Natural killer cell treated with Interleukin-12 subunit alpha and Interleukin-12 subunit beta and Interleukin-15 and Interleukin-18, amount 100 ng/mL, for 72 hours (primary cell): Measurements from ENCODE around the gene NHEJ1. TPM values are rescaled to one million over a fixed set of nuclear protein-coding genes. Genes with fewer than 3 reads are reported as not detected.
A peak's percentile ranks its signal among the peaks of the same experiment; 100 is the strongest.
"Not testable (repeated sequence)": the region's sequence is repeated elsewhere in the genome, so short reads cannot be mapped to it uniquely, and the experiment has no call there.

ENCODE experiments used
- ATAC-seq, 2 donors: fragments of 150-1000 bp; cut with Tn5 transposase in 1 of 2; sonication (Bioruptor Pico), chemical (Tn5 transposase) in 1 of 2; 2 replicates each; pipeline ENCODE4 v1.10.0; 2021
- DNase-seq: peaks from one replicate; pipeline ENCODE4 v3.0.0; 2022; ENCODE audit warnings: low spot score
- H3K27ac Mint-ChIP-seq, 2 donors: 1 replicate in 1 of 2; 2 replicates in 1 of 2; pipeline ENCODE4 v1.8.0; 2022; ENCODE audit warnings: mixed read lengths in 2 of 2, mild to moderate bottlenecking in 1 of 2, moderate library complexity in 1 of 2
- H3K27me3 Mint-ChIP-seq, 2 donors: 1 replicate in 1 of 2; 2 replicates in 1 of 2; pipeline ENCODE4 v1.8.0; 2022; ENCODE audit warnings: mixed read lengths in 2 of 2
- H3K36me3 Mint-ChIP-seq: one replicate; pipeline ENCODE4 v1.8.0; 2022; ENCODE audit warnings: mixed read lengths
- H3K4me1 Mint-ChIP-seq, 2 donors: 1 replicate in 1 of 2; 2 replicates in 1 of 2; pipeline ENCODE4 v1.8.0; 2022; ENCODE audit warnings: low read depth in 2 of 2, mixed read lengths in 2 of 2, mild to moderate bottlenecking in 1 of 2
- H3K4me3 Mint-ChIP-seq: one replicate; pipeline ENCODE4 v1.8.0; 2022; ENCODE audit warnings: mixed read lengths
- H3K9me3 Mint-ChIP-seq: 2 replicates; pipeline ENCODE4 v1.8.0; 2022; ENCODE audit warnings: mixed read lengths
- total RNA-seq, 2 donors: library from RNA; stranded (reverse); gene quantifications; one replicate each; pipeline ENCODE4 v1.2.3, GENCODE V29; 2022

NHEJ1 gene, protein sequence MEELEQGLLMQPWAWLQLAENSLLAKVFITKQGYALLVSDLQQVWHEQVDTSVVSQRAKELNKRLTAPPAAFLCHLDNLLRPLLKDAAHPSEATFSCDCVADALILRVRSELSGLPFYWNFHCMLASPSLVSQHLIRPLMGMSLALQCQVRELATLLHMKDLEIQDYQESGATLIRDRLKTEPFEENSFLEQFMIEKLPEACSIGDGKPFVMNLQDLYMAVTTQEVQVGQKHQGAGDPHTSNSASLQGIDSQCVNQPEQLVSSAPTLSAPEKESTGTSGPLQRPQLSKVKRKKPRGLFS
- 10 to 100 TPM; 17.9 to 18.8 TPM for total RNA-seq

DNA sequence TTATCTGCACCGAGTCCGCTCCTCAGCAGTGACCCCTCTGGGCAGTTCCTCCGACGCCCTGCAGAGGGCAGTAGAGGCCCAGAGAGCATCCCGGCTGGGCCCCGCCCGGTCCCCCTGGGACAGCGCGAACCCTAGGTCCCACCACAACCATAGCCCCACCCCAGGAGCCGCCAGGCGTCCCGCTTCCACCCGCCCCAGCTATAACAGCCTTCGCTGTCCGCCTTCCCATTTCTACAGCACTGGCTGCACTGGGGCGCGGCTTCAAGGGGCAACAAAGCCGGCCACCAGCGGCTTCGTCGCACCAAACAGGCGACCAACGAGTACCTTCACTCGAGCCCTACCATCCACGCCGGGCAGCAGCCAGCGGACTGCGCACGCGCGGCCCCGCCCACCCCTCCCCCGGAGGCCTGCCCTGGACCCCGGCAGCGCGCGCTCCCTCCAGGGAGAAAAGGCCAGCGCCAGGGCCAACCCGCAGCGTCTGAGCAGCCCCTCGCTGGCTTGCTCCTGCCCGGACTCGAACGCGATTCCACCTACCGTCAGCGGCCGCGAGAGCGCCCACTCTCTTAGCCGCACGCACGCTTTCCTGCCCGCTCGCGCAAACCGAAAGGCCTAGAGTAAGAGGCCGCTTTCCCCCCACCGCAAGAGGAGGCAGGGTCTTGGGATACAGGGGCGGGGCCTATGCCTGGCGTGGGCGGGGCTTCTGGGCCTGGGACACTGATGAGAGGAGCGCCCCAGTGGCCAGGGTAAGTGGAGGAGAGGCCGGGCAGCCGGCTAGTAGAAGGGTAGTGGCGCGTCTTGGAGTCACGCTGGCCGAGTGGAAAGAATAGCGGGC, at the start of gene NHEJ1:
Gene NHEJ1, minus strand, starts transcription at position 630 of the 832 bp plus-strand sequence. CDS start 2,453 bp downstream, outside the sequence.
- ATAC-seq = peak; percentile 94
- H3K4me1 Mint-ChIP-seq = peaks cover 15 to 17% of the 10 kb centered on the region in 2 donors
- H3K27me3 Mint-ChIP-seq = no peaks in the 10 kb centered on the region
- peak within 1 kb of the TSS; percentile 82 for H3K4me3 Mint-ChIP-seq
- peak; percentile 95 for DNase-seq
- no peaks in the 10 kb centered on the region for H3K9me3 Mint-ChIP-seq
- peak within 1 kb of the TSS; percentile 73 to 77 for H3K27ac Mint-ChIP-seq
- H3K36me3 Mint-ChIP-seq = peaks cover 11% of the 10 kb centered on the region

DNA sequence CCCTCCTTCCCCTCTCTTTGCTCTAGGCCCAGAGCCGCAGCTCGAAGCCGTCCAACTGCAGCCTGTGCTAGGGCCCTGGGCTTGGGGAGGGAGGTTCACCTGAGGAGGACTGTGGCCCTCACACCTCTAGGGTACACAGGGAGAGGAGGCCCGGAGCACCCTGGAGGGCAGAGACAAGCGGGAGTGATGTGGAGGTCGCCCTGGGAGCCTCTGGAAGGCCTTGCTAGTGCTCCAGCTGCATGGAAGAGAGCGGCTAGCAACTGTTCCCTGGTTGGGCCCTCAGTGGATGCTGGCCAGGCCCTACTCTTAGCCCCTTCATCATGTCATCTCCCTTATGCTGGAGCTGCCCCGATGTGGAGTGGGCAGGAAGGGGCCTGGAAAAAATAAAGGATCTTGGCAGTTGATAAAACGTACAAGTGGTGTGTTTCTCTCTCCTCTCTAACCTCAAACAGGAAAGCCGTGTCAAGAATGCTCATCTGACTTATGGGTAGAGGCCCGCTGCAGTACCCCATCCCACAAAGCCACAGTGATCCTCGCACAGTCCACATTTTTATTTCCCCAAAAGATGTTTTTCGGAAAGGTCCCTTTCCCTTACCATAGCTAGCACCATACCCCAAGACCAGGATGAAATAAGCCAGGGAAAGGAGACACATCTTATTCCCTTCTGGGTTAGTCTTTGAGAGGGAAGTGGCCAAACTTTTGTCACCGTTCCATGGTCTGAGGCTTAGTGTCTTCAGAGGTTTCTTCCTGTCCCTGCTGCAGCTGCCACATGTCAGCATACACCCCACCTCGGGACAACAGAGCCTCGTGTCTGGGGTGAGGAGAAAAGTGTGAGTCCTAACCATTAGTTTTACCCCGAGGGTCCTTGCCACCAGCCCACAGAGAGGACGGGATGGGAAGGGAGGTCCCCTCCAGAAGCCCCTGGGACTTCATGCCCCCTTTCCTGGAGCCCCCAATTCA, 48.9 kb upstream of the NHEJ1 start:
- Mint-ChIP-seq H3K36me3 (no peaks in the 10 kb centered on the region), H3K27me3 (no peaks in the 10 kb centered on the region), H3K4me1 (peaks cover 20 to 21% of the 10 kb centered on the region in 2 donors), H3K4me3 (peak overlapping the region; percentile 33), H3K27ac (peak overlapping the region; percentile 62 to 70), H3K9me3 (no peaks in the 10 kb centered on the region)
- DNase-seq = no peak
- ATAC-seq = no peak

DNA sequence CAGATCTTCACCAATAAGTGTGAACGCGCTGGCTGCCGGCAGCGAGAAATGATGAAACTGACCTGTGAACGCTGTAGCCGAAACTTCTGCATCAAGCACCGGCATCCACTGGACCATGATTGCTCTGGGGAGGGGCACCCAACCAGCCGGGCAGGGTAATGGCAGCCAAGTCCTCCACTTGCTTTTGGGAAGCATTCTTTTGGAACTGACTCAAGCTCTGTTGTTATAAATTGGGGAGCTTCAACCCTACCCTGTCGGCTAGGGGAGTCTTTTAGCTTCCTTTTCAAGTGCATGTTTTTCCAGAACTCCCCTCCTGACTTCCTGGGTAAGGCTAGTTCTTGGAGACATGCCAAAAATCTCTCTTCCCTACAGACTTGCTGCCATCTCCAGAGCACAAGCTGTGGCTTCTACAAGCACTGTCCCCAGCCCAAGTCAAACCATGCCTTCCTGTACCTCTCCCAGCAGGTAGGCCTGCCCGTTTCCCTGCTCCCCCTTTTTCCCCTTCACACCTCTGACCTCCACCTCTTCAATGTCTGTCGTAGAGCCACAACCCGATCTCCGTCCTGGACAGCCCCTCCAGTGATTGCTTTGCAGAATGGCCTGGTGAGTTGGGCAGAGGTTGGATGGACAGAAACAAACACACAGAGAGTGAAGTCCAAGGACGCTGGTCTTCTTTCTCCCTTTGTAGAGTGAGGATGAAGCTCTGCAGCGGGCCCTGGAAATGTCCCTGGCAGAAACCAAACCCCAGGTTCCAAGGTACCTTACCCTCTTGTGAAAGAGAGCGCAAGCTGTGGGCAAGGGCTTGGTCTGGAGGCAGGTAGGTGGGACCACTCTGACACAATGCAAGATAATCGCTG, 47.5 kb upstream of the NHEJ1 start:
- H3K27ac Mint-ChIP-seq = peak overlapping the region; percentile 63 to 73
- H3K4me3 Mint-ChIP-seq = peak overlapping the region; percentile 82
- H3K27me3 Mint-ChIP-seq = no peaks in the 10 kb centered on the region
- ATAC-seq (no peak), DNase-seq (no peak)
- peaks cover 20 to 21% of the 10 kb centered on the region in 2 donors for H3K4me1 Mint-ChIP-seq
- H3K36me3 Mint-ChIP-seq = no peaks in the 10 kb centered on the region
- no peaks in the 10 kb centered on the region for H3K9me3 Mint-ChIP-seq

DNA sequence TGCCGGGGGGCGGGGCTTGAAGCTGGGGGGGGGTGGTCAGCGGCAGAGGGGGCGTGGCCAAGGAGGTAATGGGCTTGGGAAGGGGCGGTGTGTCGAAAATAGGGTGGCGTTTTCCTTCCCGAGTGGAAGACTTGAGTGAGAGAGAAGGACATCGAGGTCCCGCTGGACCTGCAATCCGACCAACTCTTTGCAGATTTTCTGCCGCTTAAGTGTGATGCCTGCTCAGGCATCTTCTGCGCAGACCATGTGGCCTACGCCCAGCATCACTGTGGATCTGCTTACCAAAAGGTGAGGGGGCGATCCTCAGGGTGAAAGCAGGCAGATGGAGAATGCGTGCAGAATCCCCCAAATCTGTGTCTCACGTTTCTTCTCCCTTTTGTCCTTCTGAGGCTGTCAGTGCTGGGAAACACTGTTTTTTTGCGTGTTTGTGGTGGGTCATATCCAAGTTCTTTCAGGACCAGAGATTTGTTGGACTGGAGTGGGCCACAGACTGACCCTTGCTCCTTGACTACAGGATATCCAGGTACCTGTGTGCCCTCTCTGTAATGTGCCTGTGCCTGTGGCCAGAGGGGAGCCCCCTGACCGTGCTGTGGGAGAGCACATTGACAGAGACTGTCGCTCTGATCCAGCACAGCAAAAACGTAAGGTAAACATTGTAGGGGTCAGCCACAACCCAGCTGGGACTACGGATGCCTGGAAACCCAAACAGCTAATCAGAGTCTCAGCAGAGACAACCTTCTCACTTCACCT, 46.7 kb upstream of the NHEJ1 start:
- no peak for ATAC-seq
- no peak for DNase-seq
- H3K4me1 Mint-ChIP-seq = peaks cover 20 to 21% of the 10 kb centered on the region in 2 donors
- H3K36me3 Mint-ChIP-seq = no peaks in the 10 kb centered on the region
- H3K27me3 Mint-ChIP-seq = no peaks in the 10 kb centered on the region
- no peaks in the 10 kb centered on the region for H3K9me3 Mint-ChIP-seq
- peak overlapping the region; percentile 63 to 73 for H3K27ac Mint-ChIP-seq
- peak overlapping the region; percentile 82 for H3K4me3 Mint-ChIP-seq

DNA sequence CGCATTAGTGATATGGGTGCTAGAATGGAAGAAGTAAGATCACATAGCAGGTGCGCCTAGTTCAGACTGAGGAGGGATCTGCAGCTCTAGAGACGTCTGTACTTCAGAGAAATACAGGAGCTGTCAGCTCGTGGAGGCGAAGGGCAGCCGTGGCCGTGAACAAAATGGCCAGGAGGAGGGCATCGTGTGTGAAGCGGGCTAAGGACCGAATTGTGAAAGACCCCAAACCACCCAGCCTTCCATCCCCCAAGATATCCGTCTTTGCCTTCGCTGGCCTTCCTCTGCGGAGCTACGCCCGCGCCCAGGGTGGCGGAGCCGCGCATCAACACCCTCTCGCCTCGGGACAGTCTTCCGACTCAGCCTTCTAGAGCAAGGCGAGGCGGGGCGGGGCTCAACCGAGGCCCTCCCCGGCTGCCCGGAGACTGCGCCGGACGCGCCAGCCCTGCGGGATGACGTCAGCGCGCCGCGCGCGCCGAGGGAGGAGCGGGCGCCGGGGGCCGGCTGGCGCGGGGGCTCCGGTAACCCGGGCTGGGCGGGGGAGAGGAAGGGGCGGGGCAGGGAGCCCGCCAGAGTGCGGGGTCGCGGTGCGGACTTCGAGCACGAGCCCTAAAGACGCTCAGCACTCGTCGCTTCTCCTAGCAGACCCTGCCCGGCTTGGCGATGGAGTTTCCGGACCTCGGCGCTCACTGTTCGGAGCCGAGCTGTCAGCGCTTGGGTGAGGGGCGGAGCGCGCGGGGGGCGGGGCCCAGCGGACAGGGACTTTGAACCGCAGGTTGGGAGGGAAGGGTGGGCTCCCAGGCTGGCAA, 45.9 kb upstream of the NHEJ1 start, which contains the start of gene ZFAND2B:
Gene ZFAND2B, plus strand, starts transcription at position 455 of the 806 bp plus-strand sequence. Its CDS starts 206 bp downstream, at position 661.
- Mint-ChIP-seq H3K4me3 (peak within 1 kb of the TSS; percentile 82), H3K27me3 (no peaks in the 10 kb centered on the region), H3K9me3 (no peaks in the 10 kb centered on the region), H3K36me3 (no peaks in the 10 kb centered on the region), H3K27ac (peak within 1 kb of the TSS; percentile 88 to 96), H3K4me1 (peaks cover 20 to 21% of the 10 kb centered on the region in 2 donors)
- peak; percentile 98 for ATAC-seq
- peak; percentile 96 for DNase-seq

DNA sequence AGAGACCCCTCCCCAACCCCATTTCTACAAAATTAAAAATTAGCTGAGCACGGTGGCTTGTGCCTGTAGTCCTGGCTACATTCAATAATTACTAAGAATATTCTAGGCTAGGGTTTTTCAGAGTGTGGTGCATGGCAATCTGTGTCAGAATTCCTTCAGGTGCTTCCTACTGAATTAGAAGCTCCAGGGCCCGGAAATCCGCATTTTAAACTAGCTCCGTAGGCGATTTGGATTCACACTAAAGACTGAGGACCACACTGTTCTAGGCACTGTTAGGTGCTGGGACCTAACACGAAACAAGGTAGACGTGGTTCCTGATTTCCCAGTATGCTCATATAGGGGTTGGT, 45.3 kb upstream of the NHEJ1 start:
- H3K4me1 Mint-ChIP-seq = peaks cover 17 to 21% of the 10 kb centered on the region in 2 donors
- H3K36me3 Mint-ChIP-seq = no peaks in the 10 kb centered on the region
- peak overlapping the region; percentile 82 for H3K4me3 Mint-ChIP-seq
- H3K9me3 Mint-ChIP-seq = no peaks in the 10 kb centered on the region
- no peaks in the 10 kb centered on the region for H3K27me3 Mint-ChIP-seq
- H3K27ac Mint-ChIP-seq = peak overlapping the region; percentile 88 to 96
- DNase-seq (no peak), ATAC-seq (no peak)

DNA sequence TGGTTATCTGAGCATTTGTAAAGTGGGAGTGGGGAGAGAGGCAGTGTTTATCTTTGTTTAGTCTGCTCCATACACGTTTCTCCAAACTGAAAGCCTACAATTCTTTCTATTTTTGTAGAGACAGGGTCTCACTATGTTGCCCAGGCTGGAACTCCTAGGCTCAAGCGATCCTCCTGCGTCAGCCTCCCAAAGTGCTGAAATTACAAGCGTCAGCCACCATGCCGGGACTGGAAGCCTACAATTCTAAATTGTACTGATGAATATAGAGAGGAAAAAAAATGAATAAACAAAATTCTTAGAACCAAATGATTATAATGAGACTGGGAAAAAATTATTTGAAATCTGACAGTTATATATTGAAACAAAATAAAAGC, 44.5 kb upstream of the NHEJ1 start:
- no peaks in the 10 kb centered on the region for H3K36me3 Mint-ChIP-seq
- peak overlapping the region; percentile 88 to 96 for H3K27ac Mint-ChIP-seq
- peak overlapping the region; percentile 82 for H3K4me3 Mint-ChIP-seq
- no peak for ATAC-seq
- no peaks in the 10 kb centered on the region for H3K9me3 Mint-ChIP-seq
- peaks cover 24 to 27% of the 10 kb centered on the region in 2 donors for H3K4me1 Mint-ChIP-seq
- H3K27me3 Mint-ChIP-seq = no peaks in the 10 kb centered on the region
- DNase-seq = no peak

DNA sequence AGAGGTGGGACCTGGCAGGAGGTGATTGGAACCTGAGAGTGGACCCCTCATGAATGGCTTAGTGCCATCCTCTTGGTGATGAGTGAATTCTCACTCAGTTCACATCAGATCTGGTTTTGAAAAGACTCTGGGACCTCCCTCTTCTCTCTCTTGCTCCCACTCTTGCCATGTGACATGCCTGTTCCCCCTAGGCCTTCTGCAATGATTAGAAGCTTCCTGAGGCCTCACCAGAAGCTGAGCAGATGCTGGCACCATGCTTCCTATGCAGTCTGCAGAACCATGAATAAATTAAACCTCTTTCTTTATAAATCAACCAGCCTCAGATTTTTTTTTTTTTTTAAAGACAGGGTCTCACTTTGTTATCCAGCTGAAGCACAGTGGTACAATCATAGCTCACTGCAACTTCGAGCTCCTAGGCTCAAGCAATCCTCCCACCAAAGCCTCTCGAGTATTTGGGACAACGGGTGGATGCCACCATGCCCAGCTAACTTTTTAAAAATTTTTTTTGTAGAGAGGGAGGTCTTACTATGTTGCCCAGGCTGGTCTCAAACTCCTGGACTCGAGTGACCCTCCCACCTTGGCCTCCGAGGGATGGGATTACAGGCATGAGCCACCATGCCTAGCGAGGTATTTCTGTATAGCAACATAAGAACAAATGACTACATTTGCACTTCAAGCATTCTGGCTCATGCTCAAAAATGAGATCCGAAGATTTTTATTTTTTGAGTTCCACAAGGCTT, 44.0 kb upstream of the NHEJ1 start:
- H3K4me1 Mint-ChIP-seq = peaks cover 20 to 28% of the 10 kb centered on the region in 2 donors
- peaks cover 0 to 1% of the 10 kb centered on the region in 2 donors for H3K27me3 Mint-ChIP-seq
- H3K27ac Mint-ChIP-seq = peak overlapping the region in 1 of 2 donors; percentile 96
- DNase-seq = no peak
- no peak for ATAC-seq
- H3K36me3 Mint-ChIP-seq = no peaks in the 10 kb centered on the region
- peak overlapping the region; percentile 82 for H3K4me3 Mint-ChIP-seq
- H3K9me3 Mint-ChIP-seq = no peaks in the 10 kb centered on the region

DNA sequence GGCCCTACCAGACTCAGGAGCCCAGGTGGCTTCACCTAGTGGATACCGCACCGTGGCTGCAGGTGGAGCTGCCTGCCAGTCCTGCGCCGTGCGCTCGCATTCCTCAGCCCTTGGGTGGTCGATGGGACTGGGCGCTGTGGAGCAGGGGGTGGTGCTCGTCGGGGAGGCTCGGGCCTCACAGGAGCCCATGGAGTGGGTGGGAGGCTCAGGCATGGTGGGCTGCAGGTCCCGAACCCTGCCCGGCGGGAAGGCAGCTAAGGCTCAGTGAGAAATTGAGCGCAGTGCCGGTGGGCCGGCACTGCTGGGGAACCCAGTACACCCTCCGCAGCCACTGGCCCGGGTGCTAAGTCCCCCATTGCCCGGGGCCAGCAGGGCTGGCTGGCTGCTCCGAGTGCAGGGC, 40.7 kb upstream of the NHEJ1 start:
- not testable (repeated sequence) for H3K9me3 Mint-ChIP-seq, H3K36me3 Mint-ChIP-seq, H3K4me3 Mint-ChIP-seq, DNase-seq, H3K27me3 Mint-ChIP-seq, ATAC-seq
- Mint-ChIP-seq H3K4me1 (peaks cover 12 to 17% of the 10 kb centered on the region in 2 donors), H3K27ac (peak overlapping the region in 1 of 2 donors; percentile 81)

DNA sequence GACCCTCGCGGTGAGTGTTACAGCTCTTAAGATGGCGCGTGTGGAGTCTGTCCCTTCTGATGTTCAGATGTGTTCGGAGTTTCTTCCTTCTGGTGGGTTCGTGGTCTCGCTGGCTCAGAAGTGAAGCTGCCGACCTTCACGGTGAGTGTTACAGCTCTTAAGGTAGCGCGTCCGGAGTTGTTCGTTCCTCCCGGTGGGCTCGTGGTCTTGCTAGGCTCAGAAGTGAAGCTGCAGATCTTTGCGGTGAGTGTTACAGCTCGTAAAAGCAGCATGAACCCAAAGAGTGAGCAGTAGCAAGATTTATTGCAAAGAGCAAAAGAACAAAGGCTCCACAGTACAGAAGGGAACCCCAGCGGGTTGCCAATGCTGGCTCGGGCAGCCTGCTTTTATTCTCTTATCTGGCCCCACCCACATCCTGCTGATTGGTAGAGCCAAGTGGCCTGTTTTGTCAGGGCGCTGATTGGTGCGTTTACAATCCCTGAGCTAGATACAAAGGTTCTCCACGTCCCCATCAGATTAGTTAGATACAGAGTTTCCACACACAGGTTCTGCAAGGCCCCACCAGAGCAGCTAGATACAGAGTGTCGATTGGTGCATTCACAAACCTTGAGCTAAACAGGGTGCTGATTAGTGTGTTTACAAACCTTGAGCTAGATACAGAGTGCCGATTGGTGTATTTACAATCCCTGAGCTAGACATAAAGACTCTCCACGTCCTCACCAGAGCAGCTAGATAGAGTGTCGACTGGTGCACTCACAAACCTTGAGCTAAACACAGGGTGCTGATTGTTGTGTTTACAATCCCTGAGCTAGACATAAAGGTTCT, 40.1 kb upstream of the NHEJ1 start:
- not testable (repeated sequence) for ATAC-seq, H3K36me3 Mint-ChIP-seq, H3K27me3 Mint-ChIP-seq, DNase-seq, H3K9me3 Mint-ChIP-seq
- peak overlapping the region; percentile 78 to 81 for H3K27ac Mint-ChIP-seq
- H3K4me1 Mint-ChIP-seq = peaks cover 8 to 12% of the 10 kb centered on the region in 2 donors
- peak overlapping the region; percentile 82 for H3K4me3 Mint-ChIP-seq
